ENCODE data around the gene OR10H2. TPM values are rescaled to one million over a fixed set of nuclear protein-coding genes. Genes with fewer than 3 reads are reported as not detected.

Gene OR10H2
- total RNA-seq, 4 donors from 2014 or later = not detected

- no peak for TF ChIP-seq CTCF (IDR thresholded peaks at IDR 0.05; ENCODE audit: low read depth)
These were observed 41.8 kb downstream of the OR10H2 start for GRCh38 chr19:15769586-15769985.

GRCh38 chr19:15775249-15775648 is 47.4 kb downstream of the OR10H2 start:
- no peak for TF ChIP-seq CTCF (IDR thresholded peaks at IDR 0.05; ENCODE audit: low read depth)

- no peak for TF ChIP-seq CTCF (IDR thresholded peaks at IDR 0.05; ENCODE audit: low read depth)
These were observed 48.4 kb downstream of the OR10H2 start for GRCh38 chr19:15776264-15776663.

GRCh38 chr19:15776991-15777970 is 49.5 kb downstream of the OR10H2 start:
- TF ChIP-seq CTCF (IDR thresholded peaks at IDR 0.05; ENCODE audit: low read depth) = no peak

Other genes with a start within 250 kb of the OR10H2 start
- not detected for gene PGLYRP2, start 248.5 kb upstream of the OR10H2 start, total RNA-seq
- gene CYP4F22, start 219.5 kb upstream of the OR10H2 start, total RNA-seq = 1 to 10 TPM in 2 of 4 donors, under 1 TPM in 2; 0.33 to 5.9 (median 1.2) TPM
- gene CYP4F8, start 112.8 kb upstream of the OR10H2 start, total RNA-seq = not detected
- gene CYP4F3, start 87.1 kb upstream of the OR10H2 start, total RNA-seq = under 1 TPM in 2 of 4 donors, not detected in 2; 0.33 to 0.94 TPM
- 10 to 100 TPM in 3 of 4 donors, 1 to 10 TPM in 1; 5.5 to 21.9 (median 19.1) TPM for gene CYP4F12, start 54.9 kb upstream of the OR10H2 start, total RNA-seq
- gene OR10H3, start 10.0 kb downstream of the OR10H2 start, total RNA-seq = not detected
- not detected for gene OR10H5, start 59.6 kb downstream of the OR10H2 start, total RNA-seq
- not detected for gene OR10H1, start 87.6 kb downstream of the OR10H2 start, total RNA-seq
- gene CYP4F2, start 170.1 kb downstream of the OR10H2 start, total RNA-seq = not detected
- under 1 TPM in 2 of 4 donors, not detected in 2; 0.34 to 0.66 TPM for gene CYP4F11, start 206.5 kb downstream of the OR10H2 start, total RNA-seq
- not detected for gene OR10H4, start 221.0 kb downstream of the OR10H2 start, total RNA-seq